GM12801 (cell line): ENCODE measurements around the gene NOTCH4.

Experiments used
- CTCF ChIP-seq: IDR thresholded peaks from one replicate; pipeline ENCODE4 v1.5.1; 2011; ENCODE audit warnings: control low read depth; ENCODE audit not compliant: insufficient read length; ENCODE audit errors: extremely low read depth

NOTCH4 gene

GRCh38 chr6:32146687-32147086, 77.2 kb downstream of the NOTCH4 start:
- no peak for TF ChIP-seq CTCF

GRCh38 chr6:32146287-32146686, 77.6 kb downstream of the NOTCH4 start:
- TF ChIP-seq CTCF = no peak
